H9 (cell line): ENCODE data around the gene SLC36A3. TPM values are rescaled to one million over a fixed set of nuclear protein-coding genes. Genes with fewer than 3 reads are reported as not detected.

ENCODE experiments used
- DNase-seq: peaks from one replicate; pipeline ENCODE4 v3.0.0-alpha.2; 2017
- H2AFZ ChIP-seq: one replicate; pipeline ENCODE4 v1.6.1; 2013; ENCODE audit warnings: mild to moderate bottlenecking, low read length, control low read depth, moderate library complexity
- H2AK5ac ChIP-seq: 2 replicates; pipeline ENCODE4 v1.6.1; 2013; ENCODE audit warnings: low read length, control low read depth, mixed read lengths; ENCODE audit not compliant: insufficient read length
- H2BK120ac ChIP-seq: one replicate; pipeline ENCODE4 v1.6.1; 2013; ENCODE audit warnings: low read depth, mild to moderate bottlenecking, low read length, control low read depth, inconsistent platforms; ENCODE audit not compliant: poor library complexity, severe bottlenecking
- H2BK12ac ChIP-seq: 2 replicates; pipeline ENCODE4 v1.6.1; 2013; ENCODE audit warnings: low read length, control low read depth, mixed read lengths, low read depth; ENCODE audit not compliant: insufficient read length
- H2BK15ac ChIP-seq: 2 replicates; pipeline ENCODE4 v1.6.1; 2013; ENCODE audit warnings: low read depth, low read length, control low read depth
- H2BK20ac ChIP-seq: one replicate; pipeline ENCODE4 v1.6.1; 2013; ENCODE audit warnings: low read depth, mild to moderate bottlenecking, low read length, control low read depth, inconsistent platforms; ENCODE audit not compliant: poor library complexity, severe bottlenecking
- H2BK5ac ChIP-seq: 2 replicates; pipeline ENCODE4 v1.6.1; 2013; ENCODE audit warnings: low read length, control low read depth, mixed read lengths; ENCODE audit not compliant: insufficient read length
- H3K14ac ChIP-seq: 2 replicates; pipeline ENCODE4 v1.6.1; 2013; ENCODE audit warnings: low read length, control low read depth; ENCODE audit not compliant: insufficient read depth
- H3K18ac ChIP-seq: 2 replicates; pipeline ENCODE4 v1.6.1; 2013; ENCODE audit warnings: low read depth, mild to moderate bottlenecking, mixed read lengths, low read length, control low read depth; ENCODE audit not compliant: insufficient read length
- H3K23ac ChIP-seq: 2 replicates; pipeline ENCODE4 v1.6.1; 2013; ENCODE audit warnings: low read length, control low read depth, mixed read lengths, low read depth; ENCODE audit not compliant: insufficient read length
- H3K23me2 ChIP-seq: 2 replicates; pipeline ENCODE4 v1.6.1; 2013; ENCODE audit warnings: low read depth, mild to moderate bottlenecking, mixed read lengths, low read length, control low read depth; ENCODE audit not compliant: insufficient read length, poor library complexity, severe bottlenecking
- H3K27ac ChIP-seq: 2 replicates; pipeline ENCODE4 v1.5.1; 2013; ENCODE audit warnings: low read length, control low read depth, mixed read lengths, low read depth; ENCODE audit not compliant: insufficient read length
- H3K27me3 ChIP-seq: 2 replicates; pipeline ENCODE4 v1.6.1; 2013; ENCODE audit warnings: low read length, control low read depth, inconsistent platforms; ENCODE audit not compliant: insufficient read depth
- H3K4ac ChIP-seq: 2 replicates; pipeline ENCODE4 v1.6.1; 2013; ENCODE audit warnings: low read depth, mild to moderate bottlenecking, control low read depth, inconsistent platforms, low read length, moderate library complexity
- H3K4me1 ChIP-seq: 2 replicates; pipeline ENCODE4 v1.6.1; 2013; ENCODE audit warnings: low read length, control low read depth, inconsistent platforms; ENCODE audit not compliant: insufficient read depth
- H3K4me2 ChIP-seq: 2 replicates; pipeline ENCODE4 v1.6.1; 2013; ENCODE audit warnings: low read length, control low read depth, mixed read lengths; ENCODE audit not compliant: insufficient read length, insufficient read depth
- H3K56ac ChIP-seq: 2 replicates; pipeline ENCODE4 v1.6.1; 2013; ENCODE audit warnings: low read depth, mild to moderate bottlenecking, mixed read lengths, low read length, control low read depth; ENCODE audit not compliant: insufficient read length
- H3K79me1 ChIP-seq: 2 replicates; pipeline ENCODE4 v1.6.1; 2013; ENCODE audit warnings: low read depth, mild to moderate bottlenecking, moderate library complexity, low read length, control low read depth, inconsistent platforms; ENCODE audit not compliant: insufficient read depth, poor library complexity, severe bottlenecking
- H3K79me2 ChIP-seq: 2 replicates; pipeline ENCODE4 v1.6.1; 2013; ENCODE audit warnings: low read length, control low read depth, inconsistent platforms; ENCODE audit not compliant: insufficient read depth
- H3K9ac ChIP-seq: 2 replicates; pipeline ENCODE4 v1.6.1; 2013; ENCODE audit warnings: low read length, control low read depth, mixed read lengths; ENCODE audit not compliant: insufficient read length; ENCODE audit errors: extremely low read depth
- H3K9me3 ChIP-seq: one replicate; pipeline ENCODE4 v1.6.1; 2013; ENCODE audit warnings: low read depth, low read length, inconsistent platforms; ENCODE audit not compliant: control insufficient read depth
- H3T11ph ChIP-seq: one replicate; pipeline ENCODE4 v1.6.1; 2013; ENCODE audit warnings: mild to moderate bottlenecking, low read length, control low read depth, inconsistent platforms
- H4K20me1 ChIP-seq: one replicate; pipeline ENCODE4 v1.6.1; 2013; ENCODE audit not compliant: control insufficient read depth, insufficient read length, insufficient read depth
- H4K5ac ChIP-seq: 2 replicates; pipeline ENCODE4 v1.6.1; 2013; ENCODE audit warnings: low read depth, mild to moderate bottlenecking, mixed read lengths, low read length, control low read depth; ENCODE audit not compliant: insufficient read length
- H4K8ac ChIP-seq: replicated peaks from 2 replicates; pipeline ENCODE4 v1.6.1; 2013; ENCODE audit warnings: low read length, control low read depth, mixed read lengths, low read depth; ENCODE audit not compliant: insufficient read length
- H4K91ac ChIP-seq: 2 replicates; pipeline ENCODE4 v1.6.1; 2013; ENCODE audit warnings: low read depth, mild to moderate bottlenecking, moderate library complexity, mixed read lengths, low read length, control low read depth; ENCODE audit not compliant: insufficient read length
- H3K27ac Mint-ChIP-seq, 3 experiments: 2 replicates in 2 of 3; 3 replicates in 1 of 3; pipeline ENCODE4 v1.8.0; 2020 to 2021; ENCODE audit warnings: mixed read lengths in 3 of 3, mild to moderate bottlenecking in 1 of 3, moderate library complexity in 1 of 3
- H3K27me3 Mint-ChIP-seq: 2 replicates; pipeline ENCODE4 v1.8.0; 2021; ENCODE audit warnings: low read depth, mild to moderate bottlenecking, moderate library complexity, mixed read lengths
- H3K36me3 Mint-ChIP-seq, 3 experiments: 2 replicates in 2 of 3; 3 replicates in 1 of 3; pipeline ENCODE4 v1.8.0; 2020 to 2021; ENCODE audit warnings: low read depth in 3 of 3, mixed read lengths in 3 of 3; ENCODE audit not compliant: insufficient read depth in 1 of 3
- H3K4me1 Mint-ChIP-seq, 2 experiments: 2 replicates each; pipeline ENCODE4 v1.8.0; 2020; ENCODE audit warnings: mixed read lengths in 2 of 2
- H3K4me3 Mint-ChIP-seq, 2 experiments: 2 replicates in 1 of 2; 3 replicates in 1 of 2; pipeline ENCODE4 v1.8.0; 2020 to 2021; ENCODE audit warnings: mild to moderate bottlenecking in 2 of 2, mixed read lengths in 2 of 2, moderate library complexity in 1 of 2
- H3K9me3 Mint-ChIP-seq, 2 experiments: 2 replicates in 1 of 2; 3 replicates in 1 of 2; pipeline ENCODE4 v1.8.0; 2020; ENCODE audit warnings: mild to moderate bottlenecking in 2 of 2, mixed read lengths in 2 of 2, moderate library complexity in 1 of 2
- WGBS: extraction: QIAGEN DNeasy Blood & Tissue Kit; methylation state at CpG from one replicate; pipeline ENCODE4 v1.1.7; 2013; ENCODE audit warnings: missing lambda C conversion rate, low lambda C conversion rate, mixed read lengths; ENCODE audit not compliant: insufficient read length; ENCODE audit errors: extremely low coverage; 5-methylcytosine and 5-hydroxymethylcytosine counted together
- total RNA-seq: library from RNA; stranded (reverse); gene quantifications from 2 replicates; pipeline ENCODE4 v1.2.1, GENCODE V29; 2021
- TF ChIP-seq, protein P1 (sequence below): fragments of 200-600 bp; sonication (generic); conservative IDR thresholded peaks from 3 replicates; pipeline ENCODE4 v1.8.0; 2021; ENCODE audit warnings: antibody characterized with exemption, mild to moderate bottlenecking

The SLC36A3 gene
- total RNA-seq, 1 experiment from 2014 or later, result not detected

DNA sequence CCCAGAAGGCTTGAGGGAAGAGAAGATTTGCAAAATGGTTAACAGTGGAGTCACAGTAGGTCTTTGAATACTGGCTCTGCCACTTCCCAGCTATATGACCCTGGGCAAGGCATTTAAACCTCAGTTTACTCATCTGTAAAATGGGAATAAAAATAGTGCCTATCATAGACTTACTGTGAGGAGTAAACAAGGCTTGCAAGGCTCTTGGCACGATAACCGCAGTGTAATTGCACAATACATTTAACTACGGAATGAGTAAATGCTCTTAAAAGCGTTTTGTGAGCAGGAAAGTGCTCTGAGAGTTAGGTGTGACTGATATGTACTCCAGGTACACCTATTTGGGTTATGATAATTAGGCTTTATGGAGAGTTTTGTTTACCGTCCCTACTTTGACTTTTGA lies 8.4 kb downstream of the SLC36A3 start:
- DNase-seq, result no peak
- H3K79me2 ChIP-seq, result no peaks in the 10 kb centered on the region
- H3K56ac ChIP-seq, result no peak overlapping the region
- H3K23me2 ChIP-seq, result no peaks in the 10 kb centered on the region
- no peak overlapping the region for H3K4ac ChIP-seq
- H3K18ac ChIP-seq, result no peak overlapping the region
- no peak overlapping the region for H3K23ac ChIP-seq
- H2AK5ac ChIP-seq, result no peak overlapping the region
- no peaks in the 10 kb centered on the region for H3K4me1 ChIP-seq
- Mint-ChIP-seq H3K27me3 (peaks cover 2% of the 10 kb centered on the region), H3K27ac (no peak overlapping the region), H3K36me3 (no peaks in the 10 kb centered on the region; a peak in 1 of 7 replicates), H3K9me3 (no peaks in the 10 kb centered on the region), H3K4me3 (no peak overlapping the region), H3K4me1 (peaks cover 13 to 16% of the 10 kb centered on the region in 2 experiments)
- no peak overlapping the region for H2BK5ac ChIP-seq
- no peak overlapping the region for H4K5ac ChIP-seq
- no peaks in the 10 kb centered on the region for H3K79me1 ChIP-seq
- H2BK120ac ChIP-seq, result no peak overlapping the region
- no peaks in the 10 kb centered on the region for H4K20me1 ChIP-seq
- H3K27me3 ChIP-seq, result no peaks in the 10 kb centered on the region
- H3K27ac ChIP-seq, result no peak overlapping the region
- H2BK15ac ChIP-seq, result no peak overlapping the region
- H4K91ac ChIP-seq, result no peak overlapping the region
- no peak overlapping the region for H2BK20ac ChIP-seq
- no peak overlapping the region for H2AFZ ChIP-seq
- H2BK12ac ChIP-seq, result no peak overlapping the region
- no peak overlapping the region for H3K4me2 ChIP-seq
- no peak overlapping the region for H3K9ac ChIP-seq
- H3K9me3 ChIP-seq, result no peaks in the 10 kb centered on the region
- TF ChIP-seq, protein P1, sequence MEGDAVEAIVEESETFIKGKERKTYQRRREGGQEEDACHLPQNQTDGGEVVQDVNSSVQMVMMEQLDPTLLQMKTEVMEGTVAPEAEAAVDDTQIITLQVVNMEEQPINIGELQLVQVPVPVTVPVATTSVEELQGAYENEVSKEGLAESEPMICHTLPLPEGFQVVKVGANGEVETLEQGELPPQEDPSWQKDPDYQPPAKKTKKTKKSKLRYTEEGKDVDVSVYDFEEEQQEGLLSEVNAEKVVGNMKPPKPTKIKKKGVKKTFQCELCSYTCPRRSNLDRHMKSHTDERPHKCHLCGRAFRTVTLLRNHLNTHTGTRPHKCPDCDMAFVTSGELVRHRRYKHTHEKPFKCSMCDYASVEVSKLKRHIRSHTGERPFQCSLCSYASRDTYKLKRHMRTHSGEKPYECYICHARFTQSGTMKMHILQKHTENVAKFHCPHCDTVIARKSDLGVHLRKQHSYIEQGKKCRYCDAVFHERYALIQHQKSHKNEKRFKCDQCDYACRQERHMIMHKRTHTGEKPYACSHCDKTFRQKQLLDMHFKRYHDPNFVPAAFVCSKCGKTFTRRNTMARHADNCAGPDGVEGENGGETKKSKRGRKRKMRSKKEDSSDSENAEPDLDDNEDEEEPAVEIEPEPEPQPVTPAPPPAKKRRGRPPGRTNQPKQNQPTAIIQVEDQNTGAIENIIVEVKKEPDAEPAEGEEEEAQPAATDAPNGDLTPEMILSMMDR, result no peak
- H4K8ac ChIP-seq, result no peak overlapping the region
- no peak overlapping the region for H3T11ph ChIP-seq
- no CpG with 5 or more reads among the region's 5 CpGs for WGBS
- no peak overlapping the region for H3K14ac ChIP-seq
